ENCODE results near the gene MEIS2.
"Not testable (repeated sequence)": the region's sequence is repeated elsewhere in the genome, so short reads cannot be mapped to it uniquely, and the experiment has no call there.

The MEIS2 gene

GRCh38 chr15:37004373-37004869 lies 95.9 kb downstream of the MEIS2 start:
- no peak for DNase-seq

DNA sequence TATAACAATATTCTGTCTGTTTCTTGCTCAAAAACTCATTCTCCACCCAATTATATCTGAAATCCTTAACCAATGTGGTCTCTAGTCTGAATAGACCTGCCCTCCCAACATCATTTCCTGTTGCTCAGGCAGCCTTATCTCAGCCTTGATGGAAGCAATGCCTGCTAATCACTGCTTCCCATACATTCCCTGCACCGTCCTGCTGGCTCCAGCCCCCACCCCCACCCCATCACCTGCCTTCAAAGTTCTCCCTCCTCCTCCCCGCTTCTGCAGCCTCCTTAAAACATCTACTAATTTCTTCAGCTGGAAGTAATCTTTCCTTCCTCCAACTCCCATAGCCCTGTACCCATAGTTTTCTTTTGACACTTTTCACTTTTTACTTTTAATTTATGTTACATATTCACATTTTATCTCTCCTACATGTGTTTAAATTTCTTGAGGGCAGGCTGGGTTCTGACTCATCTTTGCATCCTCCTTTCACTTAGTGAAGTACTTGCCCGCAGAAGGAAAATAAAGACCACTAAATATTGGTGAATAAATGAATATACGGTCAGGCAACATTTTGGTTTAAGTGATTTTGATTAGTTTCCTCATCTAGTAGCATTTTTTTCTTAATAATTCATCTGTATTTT lies 98.2 kb downstream of the MEIS2 start:
- no peak for DNase-seq

GRCh38 chr15:37001417-37001816 lies 98.9 kb downstream of the MEIS2 start:
- DNase-seq, result no peak

GRCh38 chr15:36999778-37000177 lies 100.6 kb downstream of the MEIS2 start:
- DNase-seq, result no peak

DNA sequence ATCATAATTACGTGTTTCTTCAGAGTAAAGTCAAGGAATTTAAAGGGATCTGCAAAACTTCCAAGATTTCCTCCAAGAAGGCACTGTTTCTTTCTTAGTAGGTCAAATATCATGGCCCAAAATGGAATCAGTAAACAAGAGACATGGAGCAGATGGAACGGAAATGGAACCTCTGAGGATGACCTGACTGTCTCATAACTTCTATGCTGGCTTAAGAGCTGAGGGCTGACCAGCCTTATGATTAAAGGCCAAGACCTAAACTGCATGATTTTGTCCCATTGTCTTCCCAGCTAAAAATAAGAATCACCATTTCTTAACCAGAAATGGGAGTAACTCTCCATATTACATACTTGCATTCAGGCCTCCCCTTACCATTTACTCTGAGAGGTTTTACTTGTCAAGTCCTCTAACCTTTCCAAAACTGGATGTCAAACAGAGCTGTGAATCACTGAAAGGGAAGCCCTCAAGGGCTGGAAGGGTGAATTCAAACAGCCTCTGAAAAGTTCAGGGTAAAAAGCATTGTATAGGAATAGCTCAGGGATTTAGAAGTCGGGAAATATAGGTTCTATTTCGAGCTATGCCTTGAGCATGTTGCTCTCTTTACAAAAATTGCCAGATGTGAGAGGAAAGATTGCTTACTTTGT lies 103.7 kb downstream of the MEIS2 start:
- DNase-seq, result no peak

DNA sequence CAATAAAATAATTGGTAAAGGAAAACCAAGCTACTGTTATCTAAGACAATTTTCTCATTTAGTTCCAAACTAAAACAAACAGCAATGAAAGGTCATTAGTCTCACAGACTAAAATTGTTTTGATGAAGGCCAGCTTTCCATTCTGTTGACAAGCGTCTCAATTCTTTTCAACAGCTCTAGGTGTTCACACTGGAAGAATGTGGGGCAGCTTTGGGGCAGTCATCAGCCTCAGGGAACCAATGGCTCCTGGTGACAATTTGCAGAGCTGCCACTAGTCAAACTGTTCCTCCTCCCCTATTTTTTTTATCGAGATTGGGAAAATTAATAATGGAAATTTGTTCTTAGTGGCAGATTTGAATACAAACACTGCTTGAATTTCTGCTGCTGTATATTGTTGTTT lies 104.2 kb downstream of the MEIS2 start:
- no peak for DNase-seq

DNA sequence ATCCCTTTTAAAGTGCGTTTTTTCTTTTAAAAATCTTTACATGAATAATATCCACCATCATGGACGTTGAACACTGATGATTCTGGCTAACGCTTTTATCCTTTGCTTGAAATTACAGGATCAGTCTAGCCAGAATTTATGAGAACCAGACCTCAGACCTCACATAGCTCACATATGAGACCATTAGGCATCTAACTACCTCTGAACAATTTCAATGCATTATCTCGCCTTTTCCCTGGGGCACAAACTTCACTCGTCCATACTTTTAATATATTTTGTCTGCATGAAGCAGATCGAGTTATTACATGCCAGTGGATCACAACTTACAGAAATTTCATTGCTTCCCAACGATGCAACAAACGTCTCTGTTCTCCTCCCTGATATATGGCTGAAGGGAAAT lies 105.6 kb downstream of the MEIS2 start:
- DNase-seq, result no peak

- no peak for DNase-seq
Measured at GRCh38 chr15:36992454-36992853, 107.9 kb downstream of the MEIS2 start.

- no peak for DNase-seq
Measured at GRCh38 chr15:36988947-36989346, 111.4 kb downstream of the MEIS2 start.

- DNase-seq, result no peak
Measured at GRCh38 chr15:36982430-36982829, 117.9 kb downstream of the MEIS2 start.

DNA sequence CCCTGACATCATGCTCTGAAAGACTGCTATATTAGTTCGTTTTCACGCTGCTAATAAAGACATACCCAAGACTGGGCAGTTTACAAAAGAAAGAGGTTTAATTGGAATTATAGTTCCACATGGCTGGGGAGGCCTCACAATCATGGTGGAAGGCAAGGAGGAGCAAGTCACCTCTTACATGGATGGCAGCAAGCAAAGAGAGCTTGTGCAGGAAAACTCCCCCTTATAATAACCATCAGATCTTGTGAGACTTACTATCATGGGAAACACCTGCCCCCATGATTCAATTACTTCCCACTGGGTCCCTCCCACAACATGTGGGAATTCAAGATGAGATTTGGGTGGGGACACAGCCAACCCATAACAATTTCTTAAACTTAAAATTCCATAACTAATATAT lies 120.1 kb downstream of the MEIS2 start:
- DNase-seq, result not testable (repeated sequence)

DNA sequence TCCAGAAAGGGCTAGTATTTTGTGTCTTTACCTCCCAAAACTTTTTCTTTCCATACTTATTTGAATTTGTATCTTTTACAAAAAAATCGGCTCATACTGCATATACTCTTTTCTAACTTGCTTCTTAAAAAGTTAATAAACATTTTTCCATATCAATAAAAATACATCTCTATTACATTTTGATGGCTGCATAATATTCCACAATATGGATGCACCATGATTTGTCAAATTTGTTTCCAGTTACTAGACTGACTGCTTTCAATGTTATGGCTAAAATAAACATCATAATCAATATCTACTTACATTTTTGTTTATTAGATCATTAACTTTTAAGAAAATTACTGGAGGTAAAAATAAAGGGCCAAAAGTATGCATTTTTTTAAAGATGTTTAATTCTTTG lies 121.7 kb downstream of the MEIS2 start:
- DNase-seq, result no peak

DNA sequence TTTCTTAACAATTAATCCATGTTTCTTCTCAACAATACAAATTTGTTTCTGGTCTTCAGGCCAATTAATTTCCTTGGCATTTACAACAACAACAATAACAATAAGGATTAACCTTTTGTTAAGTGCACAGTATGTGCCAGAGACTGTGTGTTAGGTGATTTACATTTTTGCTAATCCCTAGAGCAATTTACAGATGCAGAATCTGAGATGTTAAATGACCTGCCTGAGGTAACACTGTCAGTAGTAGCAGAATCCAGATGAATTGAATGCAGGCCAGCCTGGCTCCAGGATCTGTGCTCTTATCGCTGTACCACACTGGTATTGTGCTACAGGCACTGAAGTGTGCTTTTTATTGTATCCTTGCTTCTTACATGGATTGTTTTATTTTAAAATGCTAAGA lies 122.2 kb downstream of the MEIS2 start:
- DNase-seq, result no peak

- DNase-seq, result no peak
Measured at GRCh38 chr15:36977659-36978058, 122.7 kb downstream of the MEIS2 start.

GRCh38 chr15:36972704-36973103 lies 127.6 kb downstream of the MEIS2 start:
- DNase-seq, result no peak

- DNase-seq, result no peak
Measured at GRCh38 chr15:36970522-36970921, 129.8 kb downstream of the MEIS2 start.

DNA sequence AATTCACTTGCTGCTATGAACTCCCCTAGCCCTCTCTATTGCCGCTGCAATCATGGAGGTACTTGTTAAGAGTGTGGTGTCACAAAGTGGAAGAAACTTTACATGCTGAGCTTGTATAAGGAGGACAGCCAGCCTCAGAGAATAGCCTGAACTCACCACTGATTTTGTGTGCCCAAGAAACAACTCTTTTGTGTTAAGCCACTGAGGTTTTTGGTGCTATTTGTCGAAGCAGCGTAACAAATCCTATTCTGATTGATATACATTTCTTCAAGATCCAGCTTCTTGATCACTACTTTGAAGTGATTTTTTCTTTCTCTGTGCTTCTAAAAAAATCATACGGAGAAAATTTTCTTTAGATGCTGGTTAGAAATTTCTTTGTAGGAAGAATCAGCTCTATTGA lies 132.4 kb downstream of the MEIS2 start:
- DNase-seq, result no peak

DNA sequence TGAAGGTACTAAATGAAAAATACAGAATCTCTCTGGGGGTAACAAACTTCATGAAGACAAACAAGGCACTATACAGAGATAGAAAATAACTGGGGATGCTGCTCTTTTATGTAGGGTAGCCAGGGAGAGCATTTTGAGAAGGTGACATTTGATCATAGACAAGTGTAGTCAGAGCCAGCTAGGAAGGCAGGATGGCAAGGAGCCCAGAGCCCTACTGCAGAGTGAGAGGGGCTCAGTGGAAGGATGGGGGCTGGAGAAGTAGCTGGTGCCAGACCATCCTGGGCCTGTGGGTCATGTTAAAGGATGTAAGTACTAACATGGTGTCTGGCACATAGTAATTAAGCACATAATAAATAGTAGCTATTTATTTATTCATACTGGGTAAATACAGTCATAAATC lies 133.6 kb downstream of the MEIS2 start:
- DNase-seq, result no peak

DNA sequence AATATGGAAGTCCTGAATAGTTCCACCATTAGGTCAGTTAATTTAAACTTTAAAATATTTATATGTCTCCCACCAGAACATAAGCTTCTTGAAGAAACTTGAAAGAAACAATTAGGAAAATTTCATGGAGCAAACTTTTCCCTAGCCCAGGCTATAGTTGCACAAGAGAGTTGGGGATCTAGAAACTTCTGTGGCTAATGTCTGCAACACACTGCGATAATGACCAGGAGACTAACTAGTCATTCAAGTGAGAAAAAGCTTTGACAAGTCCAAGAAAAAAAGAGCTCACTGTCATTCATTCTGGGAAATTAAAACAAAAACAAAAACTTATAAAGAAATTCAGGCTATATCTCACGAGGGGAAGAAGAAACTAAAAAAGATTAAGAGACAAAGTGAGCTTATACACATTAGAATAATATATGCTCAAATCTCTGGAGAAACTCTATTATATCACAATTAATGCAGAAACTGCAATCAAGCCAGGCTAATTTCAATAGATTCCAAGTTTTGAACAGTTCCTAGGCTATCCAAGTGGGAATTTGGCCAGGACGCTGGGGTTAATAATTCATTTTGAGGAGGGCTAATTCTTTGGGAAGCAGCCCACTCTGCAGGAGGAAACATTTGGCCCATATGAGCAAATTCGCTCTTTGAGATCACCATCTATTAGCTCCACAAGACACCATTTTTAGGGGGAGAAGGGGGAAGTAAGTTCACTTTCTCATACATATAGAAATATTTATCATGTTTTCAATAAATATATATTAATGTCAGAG lies 134.6 kb downstream of the MEIS2 start:
- DNase-seq, result no peak

DNA sequence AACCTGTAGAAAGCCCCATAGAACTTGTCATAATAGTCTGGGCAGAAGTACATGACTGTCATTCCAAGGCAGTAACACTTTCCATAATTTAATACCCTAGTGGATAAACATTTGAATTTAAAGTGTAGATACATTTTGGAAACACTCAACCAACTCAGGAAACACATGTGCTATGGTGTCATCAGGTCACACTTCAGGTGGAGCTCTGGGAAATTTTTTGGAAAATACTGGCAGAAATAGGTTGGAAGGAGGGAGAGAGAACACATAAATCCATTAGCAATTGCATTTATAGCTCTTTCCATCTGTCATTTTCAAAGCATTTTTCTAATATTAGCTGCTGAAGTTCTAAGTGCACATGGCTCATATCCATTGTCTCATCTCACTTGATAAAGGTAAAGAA lies 135.7 kb downstream of the MEIS2 start:
- no peak for DNase-seq

- DNase-seq, result no peak
Measured at GRCh38 chr15:36961956-36962355, 138.4 kb downstream of the MEIS2 start.

- DNase-seq, result no peak
Measured at GRCh38 chr15:36960947-36961227, 139.5 kb downstream of the MEIS2 start.

DNA sequence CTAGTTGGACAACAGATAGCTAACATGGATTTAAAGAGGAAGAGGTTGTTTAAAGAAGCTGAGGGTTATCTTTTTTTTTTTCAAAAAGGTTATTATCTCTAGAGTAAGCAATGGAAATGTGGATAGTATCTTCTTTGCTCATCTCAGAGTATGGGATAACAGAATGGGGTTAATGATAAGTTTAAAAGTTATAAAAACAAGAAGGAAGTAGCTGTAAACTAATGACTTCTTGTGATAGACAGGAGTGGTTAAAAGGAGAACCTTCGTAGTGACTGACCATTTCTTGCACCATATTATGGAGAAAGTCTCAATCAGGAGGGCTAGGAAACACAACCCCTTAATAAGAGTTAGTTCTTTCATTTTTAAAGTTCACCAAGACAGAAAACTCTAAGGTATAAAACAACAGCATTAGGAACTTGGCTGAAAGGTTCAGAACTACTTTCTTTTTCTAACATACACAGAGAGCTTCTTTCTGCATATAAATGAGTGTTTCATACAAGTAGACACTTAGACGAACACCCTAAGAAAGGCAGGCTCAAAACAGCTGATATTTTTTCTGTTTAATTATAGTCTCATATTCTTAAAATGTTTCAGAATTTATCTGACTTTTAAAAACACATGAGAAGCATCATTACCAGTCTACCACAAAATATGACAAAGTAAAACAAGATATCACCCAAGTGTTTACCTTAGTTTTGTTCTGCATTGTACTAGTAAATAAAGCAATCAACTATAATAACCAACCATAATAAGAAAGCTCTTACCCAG lies 140.0 kb downstream of the MEIS2 start:
- no peak for DNase-seq

GRCh38 chr15:36959746-36960145 lies 140.6 kb downstream of the MEIS2 start:
- DNase-seq, result no peak
